HCT116 (cell line): ENCODE results near the gene HIF1AN. TPM values are rescaled to one million over a fixed set of nuclear protein-coding genes. Genes with fewer than 3 reads are reported as not detected.

ENCODE experiments used
- ATAC-seq: fragments of 200-7000 bp; cut with Tn5 transposase; 2 replicates; pipeline ENCODE4 v1.9.1; 2020; ENCODE audit warnings: mild to moderate bottlenecking, moderate library complexity
- BruUV-seq: library from RNA; stranded (reverse); fragments of 400-500 nt; replicated peaks from 2 replicates; lab custom pipeline; 2021; lab: Mats Ljungman, UMichigan
- CTCF ChIA-PET: fragments of 300-600 bp; sonication (Branson Sonifier 250); formaldehyde crosslinking; loops from one replicate; lab custom pipeline; 2021; ENCODE audit warnings: antibody characterized with exemption; lab: Charles Lee
- POLR2A ChIA-PET: fragments of 300-600, 350-600 bp; sonication (Branson Sonifier 250); formaldehyde crosslinking; loops from one replicate; lab custom pipeline; 2021; ENCODE audit warnings: antibody characterized with exemption; lab: Charles Lee
- RAD21 ChIA-PET, 2 experiments: fragments of 300-600 bp; sonication (Branson Sonifier 250); formaldehyde crosslinking; loops; one replicate each; lab custom pipeline; 2023; ENCODE audit warnings: low total read pairs in 2 of 2; ENCODE audit not compliant: uncharacterized antibody in 2 of 2, unreplicated experiment in 2 of 2, low non-redundant PET in 1 of 2; lab: Charles Lee
- DNase-seq: peaks from one replicate; pipeline ENCODE4 v3.0.0-alpha.2; 2010; ENCODE audit warnings: low read depth, low spot score
- H2AFZ ChIP-seq: fragments of 200-600 bp; shearing (Covaris generic), sonication (generic); 2 replicates; pipeline ENCODE4 v1.6.1; 2017; ENCODE audit warnings: low read depth, mixed run types, mixed read lengths, antibody characterized with exemption, low read length; ENCODE audit not compliant: poor library complexity, severe bottlenecking
- H3K27ac ChIP-seq: 2 replicates; pipeline ENCODE4 v1.5.1; 2012; ENCODE audit warnings: low read depth, low read length
- H3K27me3 ChIP-seq: fragments of 200-600 bp; sonication (generic); 2 replicates; pipeline ENCODE4 v1.6.1; 2016; ENCODE audit warnings: mixed run types, low read length, mixed read lengths; ENCODE audit not compliant: insufficient read depth
- H3K36me3 ChIP-seq, 2 experiments: fragments of 200-500 bp in 1 of 2; fragments of 200-600 bp in 1 of 2; sonication (Bioruptor generic) in 1 of 2; sonication (generic) in 1 of 2; 2 replicates each; pipeline versions ENCODE4 v1.5.1 to v1.6.1; 2014 to 2016; ENCODE audit warnings: low read length in 2 of 2, inconsistent platforms in 1 of 2, mixed read lengths in 1 of 2, mixed run types in 1 of 2; ENCODE audit not compliant: insufficient read depth in 2 of 2, control insufficient read depth in 1 of 2
- H3K4me1 ChIP-seq, 2 experiments: fragments of 200-600 bp in 1 of 2; sonication (generic) in 1 of 2; 2 replicates each; pipeline versions ENCODE4 v1.5.1 to v1.6.1; 2012 to 2017; ENCODE audit warnings: low read length in 2 of 2, inconsistent platforms in 1 of 2, mild to moderate bottlenecking in 1 of 2, mixed read lengths in 1 of 2, mixed run types in 1 of 2, moderate library complexity in 1 of 2; ENCODE audit not compliant: insufficient read depth in 2 of 2, control insufficient read depth in 1 of 2
- H3K4me2 ChIP-seq: fragments of 200-600 bp; sonication (generic); 2 replicates; pipeline ENCODE4 v1.6.1; 2017; ENCODE audit warnings: mixed run types, low read length, mixed read lengths
- H3K4me3 ChIP-seq, 2 experiments: fragments of 200-600 bp in 1 of 2; sonication (generic) in 1 of 2; replicated peaks in 1 of 2; 2 replicates each; pipeline ENCODE4 v1.5.1; 2011 to 2016; ENCODE audit warnings: low read length in 2 of 2, control low read depth in 1 of 2, low read depth in 1 of 2, mild to moderate bottlenecking in 1 of 2, mixed read lengths in 1 of 2, mixed run types in 1 of 2
- H3K79me2 ChIP-seq: fragments of 200-600 bp; sonication (generic); 2 replicates; pipeline ENCODE4 v1.6.1; 2017; ENCODE audit warnings: mild to moderate bottlenecking, mixed run types, low read length, moderate library complexity, mixed read lengths; ENCODE audit not compliant: insufficient read depth
- H3K9ac ChIP-seq: fragments of 200-600 bp; sonication (generic); 2 replicates; pipeline ENCODE4 v1.6.1; 2016; ENCODE audit warnings: low read length, mixed read lengths
- H3K9me2 ChIP-seq: fragments of 200-600 bp; sonication (generic), shearing (Covaris generic); 2 replicates; pipeline ENCODE4 v1.6.1; 2017; ENCODE audit warnings: mixed run types, mild to moderate bottlenecking, moderate library complexity; ENCODE audit not compliant: insufficient read depth
- H3K9me3 ChIP-seq, 2 experiments: fragments of 200-500 bp in 1 of 2; fragments of 200-600 bp in 1 of 2; sonication (Bioruptor generic) in 1 of 2; sonication (generic) in 1 of 2; 2 replicates each; pipeline ENCODE4 v1.6.1; 2014 to 2017; ENCODE audit warnings: low read length in 2 of 2, mixed read lengths in 2 of 2, inconsistent platforms in 1 of 2, low read depth in 1 of 2, mild to moderate bottlenecking in 1 of 2, mixed run types in 1 of 2, moderate library complexity in 1 of 2; ENCODE audit not compliant: control insufficient read depth in 1 of 2, insufficient read depth in 1 of 2
- H4K20me1 ChIP-seq: fragments of 200-600 bp; sonication (generic), shearing (Covaris generic); 2 replicates; pipeline ENCODE4 v1.6.1; 2017; ENCODE audit warnings: mixed run types, mild to moderate bottlenecking, moderate library complexity; ENCODE audit not compliant: insufficient read depth
- EZH2 ChIP-seq: fragments of 200-600 bp; sonication (generic); IDR thresholded peaks from 2 replicates; pipeline ENCODE4 v1.6.1; 2017; ENCODE audit warnings: antibody characterized with exemption, mixed run types
- SP1 ChIP-seq: IDR thresholded peaks from 2 replicates; pipeline ENCODE4 v1.6.1; 2012; ENCODE audit warnings: low read depth
- TCF7L2 ChIP-seq: IDR thresholded peaks from 2 replicates; pipeline ENCODE4 v1.7.0; 2011; ENCODE audit warnings: borderline replicate concordance, inconsistent platforms; ENCODE audit not compliant: insufficient read depth, insufficient read length; ENCODE audit errors: extremely low read depth
- intact Hi-C: fragments of 100-400 bp; cut with micrococcal nuclease; formaldehyde crosslinking; loops from 2 replicates; pipeline ENCODE4 v1.10.0; 2022
- total RNA-seq: library from RNA; stranded (reverse); gene quantifications from one replicate; pipeline ENCODE4 v1.2.1, GENCODE V29; 2021; ENCODE audit not compliant: unreplicated experiment
- TF ChIP-seq, protein P1 (sequence below): IDR thresholded peaks from 2 replicates; pipeline ENCODE4 v1.6.1; 2012

Gene HIF1AN
- total RNA-seq, 1 experiment from 2014 or later = 67.2 TPM

DNA sequence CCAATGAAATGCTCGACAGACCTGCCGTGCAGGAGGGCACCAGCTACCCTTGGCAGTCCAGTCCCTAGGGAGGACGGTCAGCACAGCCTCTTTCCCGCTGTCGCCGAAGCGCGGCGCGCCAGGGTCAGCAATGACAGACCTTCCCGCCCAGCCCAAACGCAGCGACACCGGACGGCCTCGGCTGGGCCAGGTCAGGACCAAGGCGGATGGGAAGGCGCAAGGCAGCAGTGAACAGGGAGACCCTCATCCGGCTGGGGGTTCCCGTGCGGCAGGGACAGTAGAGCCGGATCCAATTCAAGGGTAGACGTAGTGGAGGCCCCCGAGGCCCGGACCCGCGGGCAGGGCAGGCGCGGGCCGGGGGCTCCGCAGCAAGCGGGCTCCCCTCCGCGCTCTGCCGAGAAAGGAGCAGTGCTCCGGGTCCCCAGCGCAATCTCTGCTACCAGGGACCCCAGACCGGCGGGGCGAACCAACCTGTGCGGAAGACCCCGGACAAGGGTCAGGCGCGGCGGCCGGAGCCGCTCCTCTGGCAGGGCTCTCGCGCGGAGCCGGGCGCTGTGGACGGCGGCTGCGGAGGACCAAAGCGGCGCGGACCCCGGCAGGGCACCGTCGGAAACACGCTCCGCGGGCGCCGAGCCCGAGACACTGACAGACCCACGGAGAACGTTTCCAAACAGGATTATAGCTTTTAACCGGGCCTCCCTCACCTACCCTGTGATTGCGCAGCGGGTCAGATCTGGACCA is 16.3 kb upstream of the HIF1AN start, which contains the start of gene SEC31B (continued):
- TF ChIP-seq, protein P1, sequence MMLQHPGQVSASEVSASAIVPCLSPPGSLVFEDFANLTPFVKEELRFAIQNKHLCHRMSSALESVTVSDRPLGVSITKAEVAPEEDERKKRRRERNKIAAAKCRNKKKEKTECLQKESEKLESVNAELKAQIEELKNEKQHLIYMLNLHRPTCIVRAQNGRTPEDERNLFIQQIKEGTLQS = no peak

DNA sequence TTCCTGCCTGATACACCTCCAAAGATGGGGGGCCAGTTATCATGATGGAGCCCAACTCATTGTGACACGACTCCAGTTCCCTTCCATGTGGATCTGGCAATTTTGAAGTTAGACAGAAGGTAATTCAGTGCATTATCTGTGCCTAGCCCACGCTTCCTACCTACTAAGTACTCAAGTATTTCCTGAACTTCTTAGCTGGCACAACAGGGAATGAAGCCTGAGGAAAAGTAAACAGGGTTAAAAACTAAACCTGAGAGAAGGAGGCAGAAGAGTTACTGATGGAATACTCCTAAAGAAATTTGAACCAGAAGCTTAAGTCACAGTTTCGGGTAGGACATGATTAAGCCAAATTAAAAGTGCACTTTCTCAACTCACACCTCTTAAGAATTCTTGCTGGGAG is 14.9 kb upstream of the HIF1AN start:
- Histone ChIP-seq H3K4me2 (no peak overlapping the region), H3K9ac (no peak overlapping the region), H3K4me3 (no peak overlapping the region), H3K36me3 (peaks cover 26 to 28% of the 10 kb centered on the region in 2 experiments; a peak in 3 of 4 replicates), H2AFZ (no peak overlapping the region), H4K20me1 (no peaks in the 10 kb centered on the region), H3K27me3 (no peaks in the 10 kb centered on the region), H3K9me2 (no peaks in the 10 kb centered on the region), H3K27ac (no peak overlapping the region), H3K79me2 (peaks cover under 1% of the 10 kb centered on the region; the same call in 1 of the 2 replicates), H3K9me3 (no peaks in the 10 kb centered on the region), H3K4me1 (no peaks in the 10 kb centered on the region)
- ChIA-PET CTCF (interaction anchor here (1.2 to 2.2 kb wide), 3 partner anchors 11 to 357 kb away, joined by 3 to 5 read pairs (median 4); partner anchors contain the start of gene HIF1AN), RAD21 (no interaction called here), POLR2A (interaction anchor here (1.1 kb wide), 1 partner anchor 10 kb away, joined by 3 read pairs; no protein-coding TSS in a partner anchor)
- no TSS peak for BruUV-seq
- ATAC-seq (no peak), DNase-seq (no peak)
- TF ChIP-seq, protein P1 = no peak
- no peak for TF ChIP-seq EZH2
- no peak for TF ChIP-seq SP1
- TF ChIP-seq TCF7L2 = no peak
- intact Hi-C loops = no loop called here
